Endothelial cell of umbilical vein (primary cell): ENCODE results near the gene UVRAG. TPM values are rescaled to one million over a fixed set of nuclear protein-coding genes. Genes with fewer than 3 reads are reported as not detected.

Experiments
- BruUV-seq: library from RNA; stranded (reverse); fragments of 400-500 nt; replicated peaks from 2 replicates; lab custom pipeline; 2021; lab: Mats Ljungman, UMichigan
- CTCF ChIA-PET: fragments of 300-600, 350-600 bp; sonication (Branson Sonifier 250); formaldehyde crosslinking; loops from one replicate; lab custom pipeline; 2021; ENCODE audit warnings: antibody characterized with exemption, inconsistent platforms; lab: Charles Lee
- POLR2A ChIA-PET: fragments of 300-600, 350-600 bp; sonication (Branson Sonifier 250); formaldehyde crosslinking; loops from one replicate; lab custom pipeline; 2021; ENCODE audit warnings: antibody characterized with exemption, inconsistent platforms; lab: Charles Lee
- DNase-seq: peaks from one replicate; pipeline ENCODE4 v3.0.0-alpha.2; 2011; ENCODE audit warnings: low read depth, low spot score
- FAIRE-seq: peaks from 2 replicates; lab custom pipeline; 2011; peaks lifted over from hg19 to GRCh38; lab: Jason Lieb, UNC
- H2AFZ ChIP-seq: 2 replicates; pipeline ENCODE4 v1.6.0; 2012; ENCODE audit warnings: low read depth, low read length, control low read depth, inconsistent platforms
- H3K27ac ChIP-seq: 2 replicates; pipeline ENCODE4 v1.5.1; 2011; ENCODE audit warnings: low read depth, mild to moderate bottlenecking, control low read depth, low read length, moderate library complexity; ENCODE audit not compliant: insufficient read depth
- H3K27me3 ChIP-seq, 2 experiments: 2 replicates each; pipeline versions ENCODE4 v1.6.0 to v1.6.1; 2011; ENCODE audit warnings: low read length in 2 of 2, mixed read lengths in 1 of 2; ENCODE audit not compliant: control insufficient read depth in 2 of 2, insufficient read depth in 2 of 2
- H3K36me3 ChIP-seq, 2 experiments: 2 replicates in 1 of 2; 3 replicates in 1 of 2; pipeline ENCODE4 v1.5.1; 2011; ENCODE audit warnings: low read length in 2 of 2, mild to moderate bottlenecking in 1 of 2, moderate library complexity in 1 of 2; ENCODE audit not compliant: control insufficient read depth in 2 of 2, insufficient read depth in 2 of 2; ENCODE audit errors: extremely low read depth in 1 of 2
- H3K4me1 ChIP-seq: 3 replicates; pipeline ENCODE4 v1.5.1; 2011; ENCODE audit warnings: mild to moderate bottlenecking, low read length; ENCODE audit not compliant: control insufficient read depth, insufficient read depth; ENCODE audit errors: extremely low read depth
- H3K4me2 ChIP-seq: 2 replicates; pipeline ENCODE4 v1.6.1; 2011; ENCODE audit warnings: low read length, control low read depth, mixed read lengths; ENCODE audit not compliant: insufficient read depth
- H3K4me3 ChIP-seq, 3 experiments: fragments of 200-600 bp in 1 of 3; sonication (generic), shearing (Covaris generic) in 1 of 3; replicated peaks in 1 of 3; 2 replicates each; pipeline ENCODE4 v1.5.1; 2011 to 2016; ENCODE audit warnings: control low read depth in 3 of 3, low read length in 3 of 3, mild to moderate bottlenecking in 2 of 3, inconsistent platforms in 1 of 3, low read depth in 1 of 3, moderate library complexity in 1 of 3; ENCODE audit not compliant: insufficient read depth in 1 of 3
- H3K79me2 ChIP-seq: 2 replicates; pipeline ENCODE4 v1.6.0; 2012; ENCODE audit warnings: low read length, inconsistent platforms; ENCODE audit not compliant: control insufficient read depth, insufficient read depth
- H3K9ac ChIP-seq: replicated peaks from 2 replicates; pipeline ENCODE3; 2011; ENCODE audit warnings: low read length, control low read depth; ENCODE audit not compliant: insufficient read depth; ENCODE audit errors: extremely low read depth
- H3K9me1 ChIP-seq: replicated peaks from 3 replicates; pipeline ENCODE4 v1.6.0; 2011; ENCODE audit warnings: mild to moderate bottlenecking, low read length; ENCODE audit not compliant: control insufficient read depth, insufficient read depth; ENCODE audit errors: extremely low read depth
- H3K9me3 ChIP-seq: replicated peaks from 2 replicates; pipeline ENCODE4 v1.5.1; 2012; ENCODE audit warnings: low read length, inconsistent platforms; ENCODE audit not compliant: control insufficient read depth, insufficient read depth
- H4K20me1 ChIP-seq: replicated peaks from 2 replicates; pipeline ENCODE3; 2011; ENCODE audit warnings: mild to moderate bottlenecking, low read length; ENCODE audit not compliant: control insufficient read depth, insufficient read depth; ENCODE audit errors: extremely low read depth
- EZH2 ChIP-seq: IDR thresholded peaks from 2 replicates; pipeline ENCODE4 v1.6.1; 2012; ENCODE audit warnings: borderline replicate concordance, low read depth, mild to moderate bottlenecking, moderate library complexity, low read length, inconsistent platforms; ENCODE audit not compliant: severe bottlenecking
- FOS ChIP-seq: IDR thresholded peaks from 2 replicates; pipeline ENCODE4 v1.6.1; 2011; ENCODE audit warnings: mild to moderate bottlenecking, low read length, moderate library complexity, borderline replicate concordance; ENCODE audit not compliant: insufficient read depth
- GATA2 ChIP-seq: IDR thresholded peaks from 2 replicates; pipeline ENCODE4 v1.7.0; 2011; ENCODE audit warnings: low read depth, mild to moderate bottlenecking, moderate library complexity, mixed read lengths, low read length; ENCODE audit not compliant: insufficient read length, insufficient read depth
- JUN ChIP-seq: IDR thresholded peaks from 2 replicates; pipeline ENCODE4 v1.6.1; 2011; ENCODE audit warnings: borderline replicate concordance, low read depth; ENCODE audit not compliant: insufficient read length, insufficient read depth
- MAX ChIP-seq: IDR thresholded peaks from 2 replicates; pipeline ENCODE4 v1.6.1; 2011; ENCODE audit not compliant: insufficient read depth, insufficient read length
- MYC ChIP-seq: IDR thresholded peaks from one replicate; pipeline ENCODE4 v1.6.1; 2011; ENCODE audit warnings: mild to moderate bottlenecking, low read depth, low read length
- POLR2A ChIP-seq: IDR thresholded peaks from 2 replicates; pipeline ENCODE4 v1.6.1; 2012; ENCODE audit warnings: low read depth, mild to moderate bottlenecking, control low read depth, low read length
- POLR2AphosphoS5 ChIP-seq: IDR thresholded peaks from 2 replicates; pipeline ENCODE4 v1.6.1; 2012; ENCODE audit warnings: low read depth, mild to moderate bottlenecking, control low read depth, low read length, moderate library complexity; ENCODE audit not compliant: insufficient read depth
- dilution Hi-C: fragments of 300-500 bp; cut with MboI; formaldehyde crosslinking; loops from one replicate; pipeline ENCODE4 v1.15.0; 2019; ENCODE audit warnings: low sequenced_read_pairs; ENCODE audit not compliant: extremely low pct_ligation_motif_present
- intact Hi-C: fragments of 100-400 bp; cut with micrococcal nuclease; formaldehyde crosslinking; loops from one replicate; pipeline ENCODE4 v1.10.0; 2022
- polyA plus RNA-seq, 4 experiments: library from polyadenylated mRNA; depleted of rRNA in 3 of 4; stranded (reverse) in 3 of 4; unstranded in 1 of 4; fragments of >200 nt; gene quantifications; 2 replicates each; pipeline versions ENCODE4 v1.2.1 to v1.2.3, GENCODE V29; 2011 to 2012; ENCODE audit warnings: missing spikeins in 1 of 4
- total RNA-seq: library from RNA; stranded (reverse); gene quantifications from 2 replicates; pipeline ENCODE4 v1.2.3, GENCODE V29; 2021
- TF ChIP-seq, protein P1 (sequence below), 2 donors: IDR thresholded peaks; 1 replicate in 1 of 2; 2 replicates in 1 of 2; pipeline ENCODE4 v1.5.1; 2011; ENCODE audit warnings: low read length in 2 of 2, mild to moderate bottlenecking in 2 of 2, moderate library complexity in 2 of 2, control low read depth in 1 of 2, inconsistent platforms in 1 of 2, low read depth in 1 of 2; ENCODE audit not compliant: insufficient read depth in 1 of 2; ENCODE audit errors: extremely low read depth in 1 of 2

Gene UVRAG
- total and polyA plus RNA-seq, 2 donors (not counting 3 experiments of a cell fraction or from before 2014, with no cell fraction given) = 21.2 to 65.6 TPM

- Histone ChIP-seq H3K36me3 (no peaks in the 10 kb centered on the region), H3K27me3 (no peaks in the 10 kb centered on the region), H2AFZ (no peak overlapping the region), H3K4me3 (no peak overlapping the region), H4K20me1 (peaks cover 2% of the 10 kb centered on the region), H3K4me2 (no peak overlapping the region), H3K9ac (no peak overlapping the region), H3K9me1 (no peaks in the 10 kb centered on the region), H3K27ac (no peak overlapping the region), H3K79me2 (no peaks in the 10 kb centered on the region), H3K4me1 (peaks cover 9% of the 10 kb centered on the region), H3K9me3 (no peaks in the 10 kb centered on the region)
- ChIA-PET POLR2A (no interaction called here), CTCF (no interaction called here)
- intact Hi-C loops (no loop called here), dilution Hi-C loops (no loop called here)
- FAIRE-seq (no peak), DNase-seq (no peak)
- no TSS peak for BruUV-seq
- TF ChIP-seq GATA2 (no peak), FOS (no peak), JUN (no peak), EZH2 (no peak), POLR2A (no peak), MYC (no peak), MAX (no peak), POLR2AphosphoS5 (no peak)
- TF ChIP-seq, protein P1, sequence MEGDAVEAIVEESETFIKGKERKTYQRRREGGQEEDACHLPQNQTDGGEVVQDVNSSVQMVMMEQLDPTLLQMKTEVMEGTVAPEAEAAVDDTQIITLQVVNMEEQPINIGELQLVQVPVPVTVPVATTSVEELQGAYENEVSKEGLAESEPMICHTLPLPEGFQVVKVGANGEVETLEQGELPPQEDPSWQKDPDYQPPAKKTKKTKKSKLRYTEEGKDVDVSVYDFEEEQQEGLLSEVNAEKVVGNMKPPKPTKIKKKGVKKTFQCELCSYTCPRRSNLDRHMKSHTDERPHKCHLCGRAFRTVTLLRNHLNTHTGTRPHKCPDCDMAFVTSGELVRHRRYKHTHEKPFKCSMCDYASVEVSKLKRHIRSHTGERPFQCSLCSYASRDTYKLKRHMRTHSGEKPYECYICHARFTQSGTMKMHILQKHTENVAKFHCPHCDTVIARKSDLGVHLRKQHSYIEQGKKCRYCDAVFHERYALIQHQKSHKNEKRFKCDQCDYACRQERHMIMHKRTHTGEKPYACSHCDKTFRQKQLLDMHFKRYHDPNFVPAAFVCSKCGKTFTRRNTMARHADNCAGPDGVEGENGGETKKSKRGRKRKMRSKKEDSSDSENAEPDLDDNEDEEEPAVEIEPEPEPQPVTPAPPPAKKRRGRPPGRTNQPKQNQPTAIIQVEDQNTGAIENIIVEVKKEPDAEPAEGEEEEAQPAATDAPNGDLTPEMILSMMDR (IDR thresholded peaks at IDR 0.05; ENCODE audit: extremely low read depth in 1 of 2, insufficient read depth in 1 of 2, low read depth in 1 of 2, low read length in 2 of 2) = no peak
Measured at GRCh38 chr11:76049511-76049910, 234.5 kb downstream of the UVRAG start.
